Temporal lobe (tissue), 1 donor: ENCODE data around the gene CCN5. TPM values are rescaled to one million over a fixed set of nuclear protein-coding genes. Genes with fewer than 3 reads are reported as not detected.

ENCODE experiments used
- total RNA-seq: library from RNA; depleted of rRNA; stranded (reverse); fragments of >200 nt; gene quantifications from one replicate; pipeline ENCODE4 v1.2.3, GENCODE V29; 2014

The CCN5 gene
- total RNA-seq, 1 donor from 2014 or later: not detected

Other genes starting within 250 kb of the CCN5 start
- gene TTPAL, start 239.5 kb upstream of the CCN5 start, total RNA-seq: 8.6 TPM
- 57.8 TPM for gene SERINC3, start 193.3 kb upstream of the CCN5 start, total RNA-seq
- gene PKIG, start 132.8 kb upstream of the CCN5 start, total RNA-seq: 23.8 TPM
- gene ADA, start 63.7 kb upstream of the CCN5 start, total RNA-seq: 1.5 TPM
- gene KCNK15, start 30.5 kb downstream of the CCN5 start, total RNA-seq: not detected
- 46.0 TPM for gene RIMS4, start 95.2 kb downstream of the CCN5 start, total RNA-seq
- 138 TPM for gene YWHAB, start 170.3 kb downstream of the CCN5 start, total RNA-seq
- 5.2 TPM for gene PABPC1L, start 194.7 kb downstream of the CCN5 start, total RNA-seq
- 4.2 TPM for gene TOMM34, start 245.0 kb downstream of the CCN5 start, total RNA-seq